KBM-7 (cell line): Measurements from ENCODE around the gene TMEM145.

Source experiments
- DNase-seq: peaks from one replicate; pipeline ENCODE4 v3.0.0-alpha.2; 2015
- in situ Hi-C: fragments of 300-500 bp; cut with MboI; formaldehyde crosslinking; loops from 2 replicates; pipeline ENCODE4 v1.14.3; 2020; ENCODE audit warnings: low sequenced_read_pairs, low pct_unique_long_range_greater_than_20kb, mixed read lengths

Gene TMEM145

DNA sequence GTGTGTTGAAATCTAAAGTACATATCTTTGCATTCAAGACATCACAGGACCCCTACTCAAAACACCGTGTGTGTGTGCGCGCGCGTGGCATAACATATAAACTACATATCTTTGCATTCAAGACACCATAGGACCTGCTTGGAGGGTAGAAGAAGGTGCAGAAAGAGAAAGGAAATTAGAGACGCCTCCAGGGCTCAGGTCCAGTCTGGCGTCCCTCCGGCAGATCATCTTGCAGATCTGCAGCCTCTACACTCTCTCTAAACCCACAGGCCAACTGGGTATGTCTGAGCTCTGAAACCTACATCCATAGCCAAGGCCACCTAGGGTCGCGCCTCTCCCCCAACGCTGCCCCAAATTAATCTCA is 10.0 kb upstream of the TMEM145 start:
- in situ Hi-C loops = no loop called here
- DNase-seq = no peak

DNA sequence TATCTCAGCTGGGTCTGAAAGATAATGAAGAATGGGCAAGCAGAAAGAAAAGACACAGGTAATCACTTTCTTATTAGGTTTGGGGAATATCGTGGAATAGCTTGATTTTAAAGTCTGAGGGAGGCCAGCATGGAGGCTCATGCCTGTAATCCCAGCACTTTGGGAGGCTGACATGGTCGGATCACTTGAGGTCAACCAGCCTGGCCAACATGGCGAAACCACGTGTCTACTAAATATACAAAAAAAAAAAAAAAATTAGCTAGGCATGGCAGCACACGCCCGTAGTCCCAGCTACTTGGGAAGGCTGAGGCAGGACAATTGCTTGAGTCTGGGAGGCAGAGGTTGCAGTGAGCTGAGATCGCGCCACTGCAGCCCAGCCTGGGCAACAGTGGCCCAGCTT is 9.2 kb upstream of the TMEM145 start:
- DNase-seq = no peak
- in situ Hi-C loops = no loop called here

DNA sequence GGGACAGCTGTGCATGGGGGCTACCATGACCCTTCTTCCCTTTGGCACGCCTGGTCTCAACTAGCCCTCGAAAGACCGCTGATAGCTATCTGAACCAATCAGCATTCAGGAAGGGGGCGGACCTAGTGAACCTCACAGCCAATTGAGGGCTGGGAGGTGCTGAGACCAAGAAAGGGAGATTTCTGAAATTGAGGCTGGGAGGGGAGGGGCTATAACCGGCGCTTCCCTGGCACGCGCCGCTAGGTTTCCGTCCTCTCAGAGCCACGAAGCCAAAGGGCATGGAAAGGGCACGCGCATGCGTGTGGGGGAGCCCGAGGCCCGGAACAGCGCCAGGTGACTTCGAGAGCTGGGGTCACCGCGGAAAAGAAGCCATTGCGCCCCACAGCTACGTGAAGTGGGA is 6.5 kb upstream of the TMEM145 start:
- no peak for DNase-seq
- in situ Hi-C loops = no loop called here

DNA sequence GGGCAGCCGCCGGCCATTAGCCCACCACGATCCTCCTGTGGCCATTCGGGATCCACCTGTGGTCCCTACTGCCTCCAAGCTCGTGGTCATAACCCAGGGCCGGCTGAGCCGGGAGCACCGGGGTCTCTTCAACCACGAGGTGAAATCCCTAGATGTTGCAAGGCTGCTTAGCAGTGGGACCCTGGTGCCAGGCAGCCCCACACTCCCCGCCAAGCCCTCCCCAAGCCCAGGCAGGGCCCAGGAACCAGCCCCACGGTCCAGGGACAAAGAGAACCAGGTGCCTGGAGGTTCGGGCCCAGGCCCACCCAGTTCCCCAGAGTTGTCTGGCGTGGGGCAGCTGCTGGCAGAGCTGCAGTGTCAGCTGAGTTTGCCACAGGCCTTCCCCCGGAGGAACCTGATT is 3.4 kb upstream of the TMEM145 start:
- in situ Hi-C loops = no loop called here
- no peak for DNase-seq

DNA sequence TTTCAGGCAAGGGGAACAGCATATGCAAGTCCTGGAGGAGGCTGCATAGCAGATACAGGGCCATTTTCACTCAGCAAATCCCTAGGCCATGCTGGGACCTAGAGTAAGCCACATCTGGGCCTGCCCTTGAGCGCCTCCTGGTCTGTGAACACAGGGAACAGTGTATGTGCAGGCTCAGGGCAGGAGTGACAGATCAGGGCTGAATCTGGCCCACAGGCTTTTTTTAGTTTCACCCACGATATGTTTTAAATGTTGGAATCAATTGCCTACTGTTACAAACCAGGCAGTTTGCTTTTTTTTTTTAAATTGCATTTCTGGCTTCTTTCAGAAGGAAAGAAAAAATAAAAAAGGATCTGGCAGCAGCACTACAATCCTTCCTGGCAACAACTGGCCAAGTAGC is 1.5 kb upstream of the TMEM145 start:
- in situ Hi-C loops = no loop called here
- DNase-seq = no peak

DNA sequence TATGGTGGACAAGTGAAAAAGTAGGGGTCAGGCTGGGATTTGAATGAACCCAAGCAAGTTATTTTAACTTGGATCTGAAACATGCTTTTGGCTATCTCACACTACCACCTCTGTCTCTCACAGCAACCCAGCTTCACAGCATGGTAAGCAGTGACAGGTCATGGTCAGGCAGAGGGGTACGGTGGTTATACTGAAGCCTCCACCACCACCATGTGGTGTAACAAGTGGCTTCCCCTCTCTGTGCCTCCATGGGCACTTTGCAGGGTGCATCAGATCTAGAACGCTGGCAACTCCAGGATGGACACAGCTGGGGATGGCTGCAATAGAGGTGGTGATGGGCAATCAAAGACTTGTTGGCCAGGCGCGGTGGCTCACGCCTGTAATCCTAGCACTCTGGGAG is 739 bp upstream of the TMEM145 start:
- in situ Hi-C loops = no loop called here
- no peak for DNase-seq

DNA sequence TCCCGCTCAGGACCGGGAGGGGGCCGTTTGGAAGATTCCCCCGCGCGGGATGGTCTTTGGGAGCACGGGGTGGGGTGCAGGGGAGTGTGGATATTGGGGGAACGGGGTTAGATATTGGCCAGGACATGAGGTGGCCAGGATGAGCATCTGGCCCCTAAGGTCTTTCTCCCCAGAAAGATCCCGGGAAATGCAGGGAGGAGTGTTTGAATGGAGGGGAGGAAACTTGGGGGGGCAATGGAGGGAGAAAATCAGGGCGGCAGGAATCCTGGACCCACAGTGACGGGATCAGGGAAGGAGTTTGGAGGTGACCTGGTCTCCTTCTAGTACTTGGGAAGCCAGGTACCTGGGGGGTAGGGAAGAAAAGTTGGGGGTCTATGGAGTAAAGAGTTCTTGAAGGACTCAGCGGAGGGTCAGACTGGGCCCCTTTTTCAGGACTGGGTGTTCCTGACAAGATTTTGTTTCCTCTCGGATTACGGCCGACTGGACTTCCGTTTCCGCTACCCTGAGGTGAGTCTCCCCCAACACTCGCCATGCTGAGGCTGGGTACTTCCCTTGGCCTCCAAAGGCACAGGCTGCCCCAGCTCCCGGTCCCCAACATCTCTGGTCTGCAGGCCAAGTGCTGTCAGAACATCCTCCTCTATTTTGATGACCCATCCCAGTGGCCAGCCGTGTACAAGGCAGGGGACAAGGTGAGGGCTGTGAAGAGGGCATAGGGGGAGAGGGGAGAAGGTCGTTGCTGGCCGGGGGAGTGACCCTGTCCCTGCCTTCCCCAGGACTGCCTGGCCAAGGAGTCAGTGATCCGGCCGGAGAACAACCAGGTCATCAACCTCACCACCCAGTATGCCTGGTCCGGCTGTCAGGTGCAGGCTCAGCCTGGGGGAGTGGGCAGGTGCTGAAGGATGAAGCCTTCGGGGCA is 989 bp downstream of the TMEM145 start:
- DNase-seq = no peak
- in situ Hi-C loops = no loop called here

DNA sequence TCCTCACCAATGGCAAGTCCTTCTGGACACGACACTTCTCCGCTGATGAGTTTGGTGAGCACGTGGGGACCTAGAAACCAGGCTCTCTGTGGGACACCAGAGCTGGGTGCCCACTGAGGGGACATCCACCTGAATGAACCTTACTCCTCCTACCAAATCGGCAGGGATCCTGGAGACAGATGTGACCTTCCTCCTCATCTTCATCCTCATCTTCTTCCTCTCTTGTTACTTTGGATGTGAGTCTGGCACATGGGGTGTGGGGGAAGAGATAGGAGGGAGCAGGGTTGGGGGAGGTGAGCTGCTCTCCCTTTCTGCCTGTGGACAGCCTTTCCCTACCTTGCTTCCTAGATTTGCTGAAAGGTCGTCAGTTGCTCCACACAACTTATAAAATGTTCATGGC is 1.9 kb downstream of the TMEM145 start:
- in situ Hi-C loops = no loop called here
- DNase-seq = no peak

DNA sequence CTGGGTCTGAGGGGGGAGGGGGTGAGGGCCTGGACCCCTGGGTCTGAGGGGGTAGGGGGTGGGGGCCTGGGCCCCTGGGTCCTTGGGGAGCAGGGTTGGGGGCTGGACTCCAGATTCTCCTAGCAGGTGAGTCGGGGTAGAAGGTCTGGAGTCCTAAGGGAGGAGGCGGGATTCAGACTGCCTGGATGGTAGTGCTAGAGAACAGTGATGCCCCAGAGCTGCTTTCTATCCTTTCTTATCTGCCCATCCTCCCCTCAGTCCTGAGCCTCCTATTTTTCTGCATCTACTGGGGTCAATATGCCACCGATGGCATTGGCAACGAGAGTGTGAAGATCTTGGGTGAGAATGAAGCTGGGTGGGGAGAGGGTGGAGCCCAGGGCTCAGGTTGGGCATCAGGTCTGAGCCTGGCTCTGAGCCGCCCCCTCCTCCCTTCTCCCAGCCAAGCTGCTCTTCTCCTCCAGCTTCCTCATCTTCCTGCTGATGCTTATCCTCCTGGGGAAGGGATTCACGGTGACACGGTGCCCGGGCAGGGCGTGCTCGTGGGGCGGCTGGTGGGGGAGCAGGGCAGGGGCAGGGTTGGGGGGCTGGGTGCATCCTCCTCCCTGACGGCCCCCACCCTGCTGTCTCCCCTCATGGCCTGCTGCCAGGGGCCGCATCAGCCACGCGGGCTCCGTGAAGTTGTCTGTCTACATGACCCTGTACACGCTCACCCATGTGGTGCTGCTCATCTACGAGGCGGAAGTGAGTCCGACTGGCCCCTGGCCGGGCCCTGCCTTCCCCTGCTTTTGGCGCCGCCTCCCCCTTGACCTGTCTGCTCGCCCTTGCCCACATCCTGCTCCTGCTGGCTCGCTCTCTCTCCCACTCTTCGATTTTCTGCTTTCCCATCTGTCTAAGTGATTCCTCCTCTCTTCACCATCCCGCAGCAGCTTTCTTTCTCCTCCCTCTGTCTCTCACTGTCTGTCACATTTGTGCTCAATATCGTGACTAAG is 3.4 kb downstream of the TMEM145 start:
- peak; percentile 53 for DNase-seq
- in situ Hi-C loops = no loop called here

DNA sequence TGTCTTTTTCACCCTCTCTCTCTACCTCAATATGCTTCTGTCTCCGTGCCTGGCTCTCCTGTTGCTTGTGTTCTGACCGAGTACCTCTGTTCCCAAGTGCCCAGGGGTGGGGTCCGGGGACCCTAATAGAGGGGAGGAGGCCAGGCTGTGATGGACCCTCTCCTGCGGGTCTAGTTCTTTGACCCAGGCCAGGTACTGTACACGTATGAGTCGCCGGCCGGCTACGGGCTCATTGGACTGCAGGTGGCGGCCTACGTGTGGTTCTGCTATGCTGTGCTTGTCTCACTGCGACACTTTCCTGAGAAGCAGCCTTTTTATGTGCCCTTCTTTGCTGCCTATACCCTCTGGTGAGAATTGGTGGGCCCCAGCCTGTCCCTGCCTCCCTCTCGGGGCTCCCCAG is 4.4 kb downstream of the TMEM145 start:
- DNase-seq = no peak
- in situ Hi-C loops = no loop called here

DNA sequence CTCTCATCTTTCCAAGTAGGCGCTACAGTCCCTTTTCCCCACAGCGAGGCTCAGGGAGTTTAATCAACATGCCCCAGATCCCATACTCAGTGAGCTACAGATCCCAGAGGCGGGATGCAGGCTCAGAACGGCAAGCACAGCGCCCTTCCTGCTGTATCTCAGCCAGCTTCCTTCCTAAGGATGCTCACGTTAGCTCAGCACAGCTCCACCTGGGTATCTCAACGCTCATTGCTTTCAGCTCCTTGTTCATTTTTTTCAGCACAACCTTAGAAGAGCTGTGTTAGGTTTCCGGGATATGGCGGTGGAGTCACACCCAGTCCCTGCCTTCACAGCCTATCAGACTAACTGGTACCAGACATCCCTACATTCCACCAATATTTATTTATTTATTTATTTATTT is 9.2 kb downstream of the TMEM145 start:
- DNase-seq = no peak
- in situ Hi-C loops = no loop called here

DNA sequence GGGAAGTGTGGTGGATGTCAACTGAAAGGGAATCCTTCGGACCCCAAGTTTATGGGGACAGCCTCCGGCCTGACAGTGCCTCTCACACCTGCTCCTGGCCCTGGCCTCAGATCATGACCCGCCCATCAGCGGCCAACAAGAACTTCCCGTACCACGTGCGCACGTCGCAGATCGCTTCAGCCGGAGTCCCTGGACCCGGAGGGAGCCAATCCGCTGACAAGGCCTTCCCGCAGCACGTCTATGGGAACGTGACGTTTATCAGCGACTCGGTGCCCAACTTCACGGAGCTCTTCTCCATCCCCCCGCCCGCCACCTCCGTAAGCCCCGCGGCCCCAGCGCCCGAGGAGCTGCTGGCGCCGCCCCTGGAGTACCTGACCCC is 10.4 kb downstream of the TMEM145 start:
- in situ Hi-C loops = no loop called here

DNA sequence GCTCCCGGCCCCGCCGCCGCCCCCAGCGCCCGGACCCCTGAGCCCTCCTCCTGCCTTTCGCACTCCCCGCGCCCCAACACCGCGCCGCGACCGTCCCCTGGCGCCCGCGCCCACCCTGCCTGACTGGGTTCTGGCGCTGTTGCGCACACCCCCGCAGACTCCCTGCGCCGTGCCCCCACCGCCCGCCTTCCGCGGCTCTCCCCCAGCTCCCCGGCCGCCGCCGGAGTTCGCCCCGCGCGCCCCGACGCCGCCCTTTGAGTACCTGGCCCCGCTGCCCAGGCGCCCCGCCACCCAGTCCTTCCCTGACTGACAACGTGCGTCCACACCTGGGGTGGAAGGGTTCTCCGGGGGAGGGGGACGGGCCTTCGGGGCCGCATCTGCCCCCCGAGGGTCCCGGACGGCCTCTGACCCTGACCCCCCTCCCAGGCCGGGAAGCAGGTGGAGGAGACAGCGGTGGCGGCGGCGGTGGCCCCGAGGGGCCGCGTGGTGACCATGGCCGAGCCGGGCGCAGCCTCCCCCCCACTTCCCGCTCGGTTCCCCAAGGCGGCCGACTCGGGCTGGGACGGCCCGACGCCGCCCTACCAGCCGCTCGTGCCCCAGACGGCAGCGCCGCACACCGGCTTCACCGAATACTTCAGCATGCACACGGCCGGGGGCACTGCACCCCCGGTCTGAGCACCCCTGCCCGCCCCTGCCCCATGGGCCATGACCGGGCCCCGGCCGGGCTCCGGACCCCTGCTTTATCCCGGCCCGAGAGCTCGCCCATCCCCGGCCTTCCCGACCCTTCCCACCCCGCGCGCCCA is 10.9 kb downstream of the TMEM145 start:
- no peak for DNase-seq
- in situ Hi-C loops = no loop called here

More for the DNA sequence above, 10.4 kb downstream of the TMEM145 start:
- no peak for DNase-seq

DNA sequence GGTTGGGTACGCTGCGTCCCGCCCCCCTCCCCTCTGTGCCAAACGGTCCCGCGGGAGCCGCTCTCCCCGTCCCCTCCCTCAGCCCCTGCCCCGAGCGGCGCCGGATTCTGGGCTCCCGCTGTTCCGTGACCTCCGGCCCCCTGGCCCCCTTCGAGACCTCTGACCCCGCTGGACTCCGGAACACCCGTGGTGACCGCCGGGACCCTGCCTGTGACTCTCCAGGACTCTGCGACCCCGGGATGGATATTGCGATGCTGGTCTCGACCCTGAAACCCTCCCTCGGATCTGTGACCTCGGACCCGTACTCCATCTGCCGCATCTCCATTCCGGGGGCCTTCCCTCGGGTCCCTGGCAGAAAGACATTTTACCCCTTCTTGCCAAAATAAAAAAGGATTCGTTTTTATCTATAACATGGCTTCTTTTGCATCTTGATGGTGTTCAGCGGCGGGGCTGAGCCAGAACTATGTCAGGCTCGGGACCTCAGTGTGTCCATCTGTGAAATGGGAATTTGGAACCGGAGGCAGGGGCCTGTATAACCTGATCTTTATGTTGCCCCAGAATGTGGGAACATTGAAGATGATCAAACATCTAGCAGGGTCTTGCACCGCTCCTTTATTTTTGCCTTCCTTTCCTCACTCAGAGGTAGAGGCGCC is 11.7 kb downstream of the TMEM145 start:
- in situ Hi-C loops = no loop called here
- no peak for DNase-seq

DNA sequence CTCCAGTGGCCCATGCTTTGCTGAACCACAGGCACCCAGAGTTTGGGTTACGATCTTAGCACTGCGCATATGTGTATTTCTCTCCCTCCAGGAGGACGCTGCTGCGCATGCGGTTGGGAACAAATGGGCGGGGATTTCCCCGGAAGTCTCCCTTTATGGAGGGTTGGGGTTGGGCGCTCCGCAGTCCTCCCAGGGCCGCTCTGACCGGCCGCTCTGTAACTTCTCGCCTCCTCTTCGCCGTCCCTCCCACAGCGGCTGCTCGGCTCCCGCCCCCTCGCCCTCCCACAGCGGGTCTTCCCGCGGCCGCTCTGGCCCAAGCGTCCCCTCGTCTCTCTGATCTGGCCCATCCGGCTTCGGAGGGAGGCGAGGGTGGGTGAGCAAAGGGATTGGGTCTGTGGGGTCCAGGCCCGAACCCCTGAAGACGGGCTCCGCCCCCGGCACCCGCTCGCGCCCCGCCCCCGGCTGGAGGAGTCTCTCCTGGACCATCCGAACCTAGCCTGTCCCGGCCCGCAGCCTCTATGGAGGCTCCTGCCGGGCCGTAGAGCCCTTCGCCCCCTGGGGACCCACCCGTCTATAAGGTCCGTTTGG is 12.3 kb downstream of the TMEM145 start, which contains the start of gene MEGF8:
Gene MEGF8, plus strand, starts transcription at position 328 of the 588 bp plus-strand sequence. CDS start 609 bp downstream, outside the sequence.
- in situ Hi-C loops = no loop called here
- peak; percentile 99 for DNase-seq

DNA sequence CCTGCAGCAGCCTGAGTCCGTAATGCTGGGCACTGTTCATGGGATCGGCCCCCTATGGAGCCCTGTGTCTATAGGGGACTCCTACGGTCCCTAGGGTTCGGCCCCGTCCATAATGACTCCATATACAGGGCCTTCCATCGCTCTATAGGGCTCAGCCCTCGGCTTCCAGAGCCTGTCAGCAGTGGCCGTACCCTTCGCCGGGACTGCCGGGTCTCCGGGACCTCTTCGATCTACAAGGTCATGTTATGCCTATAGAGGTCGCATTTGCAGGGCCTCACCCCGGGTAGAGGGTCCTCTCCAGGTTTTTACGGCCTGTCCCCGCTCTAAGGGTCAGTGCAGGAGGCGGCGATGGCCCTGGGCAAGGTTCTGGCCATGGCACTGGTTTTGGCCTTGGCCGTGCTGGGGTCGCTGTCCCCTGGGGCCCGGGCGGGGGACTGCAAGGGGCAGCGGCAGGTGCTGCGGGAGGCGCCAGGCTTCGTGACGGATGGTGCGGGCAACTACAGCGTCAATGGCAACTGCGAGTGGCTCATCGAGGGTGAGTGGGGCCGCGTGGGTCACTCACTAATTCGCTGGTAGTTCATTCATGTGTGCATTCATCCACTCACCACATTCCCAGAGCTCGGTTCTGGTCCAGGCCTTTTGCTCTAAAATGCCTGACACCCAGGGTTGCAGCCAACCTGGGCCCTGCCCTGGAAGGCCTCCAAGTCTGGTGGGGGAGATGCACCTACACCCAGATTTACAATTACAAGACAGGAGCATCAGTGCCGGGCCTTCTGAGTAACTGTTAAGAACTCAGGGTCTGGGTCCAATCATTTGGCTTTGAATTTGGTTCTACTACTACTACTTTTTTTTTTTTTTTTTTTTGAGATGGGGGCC is 13.0 kb downstream of the TMEM145 start:
- in situ Hi-C loops = no loop called here
- peak; percentile 44 for DNase-seq

DNA sequence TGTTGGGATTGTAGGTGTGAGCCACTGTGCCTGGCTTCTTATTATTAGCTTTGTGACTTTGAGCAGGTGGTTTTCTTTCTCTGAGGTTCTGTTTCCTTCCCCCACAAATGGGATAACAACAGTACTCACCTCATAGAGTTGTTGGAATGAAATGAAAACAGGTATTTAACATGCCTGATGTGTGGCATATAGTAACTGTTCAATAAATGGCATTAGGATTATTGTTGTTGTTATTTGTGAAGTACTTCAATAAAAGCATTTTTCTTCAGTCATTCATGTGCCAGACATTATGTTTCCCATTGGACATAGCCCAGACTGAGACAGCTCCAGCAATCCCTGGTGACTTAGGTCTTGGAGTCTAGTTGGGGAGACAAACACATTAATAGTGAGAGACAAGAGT is 13.9 kb downstream of the TMEM145 start:
- no peak for DNase-seq
- in situ Hi-C loops = no loop called here

DNA sequence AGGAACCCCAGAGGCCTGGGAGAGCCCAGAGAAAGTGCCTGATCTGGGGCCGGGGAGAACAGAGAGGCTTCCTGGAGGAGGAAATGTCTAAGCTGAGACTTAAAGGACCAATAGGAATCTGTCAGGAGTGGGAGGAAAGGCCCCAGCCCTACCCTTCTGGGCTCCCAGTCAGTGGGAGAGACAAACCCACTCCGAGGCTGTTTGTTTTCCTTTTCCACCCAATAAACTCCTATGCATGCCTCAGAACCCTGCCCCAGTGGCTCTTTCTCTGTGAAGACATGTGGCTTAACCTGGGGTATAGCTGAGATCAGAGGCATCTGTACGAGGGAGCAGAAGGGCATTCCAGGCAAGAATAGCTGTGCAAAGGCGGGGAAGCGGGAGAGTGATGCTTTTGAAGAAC is 14.3 kb downstream of the TMEM145 start:
- in situ Hi-C loops = no loop called here
- no peak for DNase-seq
